H9 (cell line): Measurements from ENCODE around the gene MYO18B. TPM values are rescaled to one million over a fixed set of nuclear protein-coding genes. Genes with fewer than 3 reads are reported as not detected.

Experiments
- DNase-seq: peaks from one replicate; pipeline ENCODE4 v3.0.0-alpha.2; 2017
- H2AFZ ChIP-seq: one replicate; pipeline ENCODE4 v1.6.1; 2013; ENCODE audit warnings: mild to moderate bottlenecking, low read length, control low read depth, moderate library complexity
- H2AK5ac ChIP-seq: 2 replicates; pipeline ENCODE4 v1.6.1; 2013; ENCODE audit warnings: low read length, control low read depth, mixed read lengths; ENCODE audit not compliant: insufficient read length
- H2BK120ac ChIP-seq: one replicate; pipeline ENCODE4 v1.6.1; 2013; ENCODE audit warnings: low read depth, mild to moderate bottlenecking, low read length, control low read depth, inconsistent platforms; ENCODE audit not compliant: poor library complexity, severe bottlenecking
- H2BK12ac ChIP-seq: 2 replicates; pipeline ENCODE4 v1.6.1; 2013; ENCODE audit warnings: low read length, control low read depth, mixed read lengths, low read depth; ENCODE audit not compliant: insufficient read length
- H2BK15ac ChIP-seq: 2 replicates; pipeline ENCODE4 v1.6.1; 2013; ENCODE audit warnings: low read depth, low read length, control low read depth
- H2BK20ac ChIP-seq: one replicate; pipeline ENCODE4 v1.6.1; 2013; ENCODE audit warnings: low read depth, mild to moderate bottlenecking, low read length, control low read depth, inconsistent platforms; ENCODE audit not compliant: poor library complexity, severe bottlenecking
- H2BK5ac ChIP-seq: 2 replicates; pipeline ENCODE4 v1.6.1; 2013; ENCODE audit warnings: low read length, control low read depth, mixed read lengths; ENCODE audit not compliant: insufficient read length
- H3K14ac ChIP-seq: 2 replicates; pipeline ENCODE4 v1.6.1; 2013; ENCODE audit warnings: low read length, control low read depth; ENCODE audit not compliant: insufficient read depth
- H3K18ac ChIP-seq: 2 replicates; pipeline ENCODE4 v1.6.1; 2013; ENCODE audit warnings: low read depth, mild to moderate bottlenecking, mixed read lengths, low read length, control low read depth; ENCODE audit not compliant: insufficient read length
- H3K23ac ChIP-seq: 2 replicates; pipeline ENCODE4 v1.6.1; 2013; ENCODE audit warnings: low read length, control low read depth, mixed read lengths, low read depth; ENCODE audit not compliant: insufficient read length
- H3K23me2 ChIP-seq: 2 replicates; pipeline ENCODE4 v1.6.1; 2013; ENCODE audit warnings: low read depth, mild to moderate bottlenecking, mixed read lengths, low read length, control low read depth; ENCODE audit not compliant: insufficient read length, poor library complexity, severe bottlenecking
- H3K27ac ChIP-seq: 2 replicates; pipeline ENCODE4 v1.5.1; 2013; ENCODE audit warnings: low read length, control low read depth, mixed read lengths, low read depth; ENCODE audit not compliant: insufficient read length
- H3K27me3 ChIP-seq: 2 replicates; pipeline ENCODE4 v1.6.1; 2013; ENCODE audit warnings: low read length, control low read depth, inconsistent platforms; ENCODE audit not compliant: insufficient read depth
- H3K4ac ChIP-seq: 2 replicates; pipeline ENCODE4 v1.6.1; 2013; ENCODE audit warnings: low read depth, mild to moderate bottlenecking, control low read depth, inconsistent platforms, low read length, moderate library complexity
- H3K4me1 ChIP-seq: 2 replicates; pipeline ENCODE4 v1.6.1; 2013; ENCODE audit warnings: low read length, control low read depth, inconsistent platforms; ENCODE audit not compliant: insufficient read depth
- H3K4me2 ChIP-seq: 2 replicates; pipeline ENCODE4 v1.6.1; 2013; ENCODE audit warnings: low read length, control low read depth, mixed read lengths; ENCODE audit not compliant: insufficient read length, insufficient read depth
- H3K56ac ChIP-seq: 2 replicates; pipeline ENCODE4 v1.6.1; 2013; ENCODE audit warnings: low read depth, mild to moderate bottlenecking, mixed read lengths, low read length, control low read depth; ENCODE audit not compliant: insufficient read length
- H3K79me1 ChIP-seq: 2 replicates; pipeline ENCODE4 v1.6.1; 2013; ENCODE audit warnings: low read depth, mild to moderate bottlenecking, moderate library complexity, low read length, control low read depth, inconsistent platforms; ENCODE audit not compliant: insufficient read depth, poor library complexity, severe bottlenecking
- H3K79me2 ChIP-seq: 2 replicates; pipeline ENCODE4 v1.6.1; 2013; ENCODE audit warnings: low read length, control low read depth, inconsistent platforms; ENCODE audit not compliant: insufficient read depth
- H3K9ac ChIP-seq: 2 replicates; pipeline ENCODE4 v1.6.1; 2013; ENCODE audit warnings: low read length, control low read depth, mixed read lengths; ENCODE audit not compliant: insufficient read length; ENCODE audit errors: extremely low read depth
- H3K9me3 ChIP-seq: one replicate; pipeline ENCODE4 v1.6.1; 2013; ENCODE audit warnings: low read depth, low read length, inconsistent platforms; ENCODE audit not compliant: control insufficient read depth
- H3T11ph ChIP-seq: one replicate; pipeline ENCODE4 v1.6.1; 2013; ENCODE audit warnings: mild to moderate bottlenecking, low read length, control low read depth, inconsistent platforms
- H4K20me1 ChIP-seq: one replicate; pipeline ENCODE4 v1.6.1; 2013; ENCODE audit not compliant: control insufficient read depth, insufficient read length, insufficient read depth
- H4K5ac ChIP-seq: 2 replicates; pipeline ENCODE4 v1.6.1; 2013; ENCODE audit warnings: low read depth, mild to moderate bottlenecking, mixed read lengths, low read length, control low read depth; ENCODE audit not compliant: insufficient read length
- H4K8ac ChIP-seq: replicated peaks from 2 replicates; pipeline ENCODE4 v1.6.1; 2013; ENCODE audit warnings: low read length, control low read depth, mixed read lengths, low read depth; ENCODE audit not compliant: insufficient read length
- H4K91ac ChIP-seq: 2 replicates; pipeline ENCODE4 v1.6.1; 2013; ENCODE audit warnings: low read depth, mild to moderate bottlenecking, moderate library complexity, mixed read lengths, low read length, control low read depth; ENCODE audit not compliant: insufficient read length
- H3K27ac Mint-ChIP-seq, 3 experiments: 2 replicates in 2 of 3; 3 replicates in 1 of 3; pipeline ENCODE4 v1.8.0; 2020 to 2021; ENCODE audit warnings: mixed read lengths in 3 of 3, mild to moderate bottlenecking in 1 of 3, moderate library complexity in 1 of 3
- H3K27me3 Mint-ChIP-seq: 2 replicates; pipeline ENCODE4 v1.8.0; 2021; ENCODE audit warnings: low read depth, mild to moderate bottlenecking, moderate library complexity, mixed read lengths
- H3K36me3 Mint-ChIP-seq, 3 experiments: 2 replicates in 2 of 3; 3 replicates in 1 of 3; pipeline ENCODE4 v1.8.0; 2020 to 2021; ENCODE audit warnings: low read depth in 3 of 3, mixed read lengths in 3 of 3; ENCODE audit not compliant: insufficient read depth in 1 of 3
- H3K4me1 Mint-ChIP-seq, 2 experiments: 2 replicates each; pipeline ENCODE4 v1.8.0; 2020; ENCODE audit warnings: mixed read lengths in 2 of 2
- H3K4me3 Mint-ChIP-seq, 2 experiments: 2 replicates in 1 of 2; 3 replicates in 1 of 2; pipeline ENCODE4 v1.8.0; 2020 to 2021; ENCODE audit warnings: mild to moderate bottlenecking in 2 of 2, mixed read lengths in 2 of 2, moderate library complexity in 1 of 2
- H3K9me3 Mint-ChIP-seq, 2 experiments: 2 replicates in 1 of 2; 3 replicates in 1 of 2; pipeline ENCODE4 v1.8.0; 2020; ENCODE audit warnings: mild to moderate bottlenecking in 2 of 2, mixed read lengths in 2 of 2, moderate library complexity in 1 of 2
- CTCF ChIP-seq: fragments of 200-600 bp; sonication (generic); conservative IDR thresholded peaks from 3 replicates; pipeline ENCODE4 v1.8.0; 2021; ENCODE audit warnings: antibody characterized with exemption, mild to moderate bottlenecking
- WGBS: extraction: QIAGEN DNeasy Blood & Tissue Kit; methylation state at CpG from one replicate; pipeline ENCODE4 v1.1.7; 2013; ENCODE audit warnings: missing lambda C conversion rate, low lambda C conversion rate, mixed read lengths; ENCODE audit not compliant: insufficient read length; ENCODE audit errors: extremely low coverage; 5-methylcytosine and 5-hydroxymethylcytosine counted together
- total RNA-seq: library from RNA; stranded (reverse); gene quantifications from 2 replicates; pipeline ENCODE4 v1.2.1, GENCODE V29; 2021

Gene MYO18B
- total RNA-seq, 1 experiment from 2014 or later = 0.46 TPM

- H2BK20ac ChIP-seq = no peak overlapping the region
- no peak overlapping the region for H3K4ac ChIP-seq
- H4K20me1 ChIP-seq = no peaks in the 10 kb centered on the region
- WGBS = no CpG with 5 or more reads among the region's 1 CpG
- H3K4me2 ChIP-seq = no peak overlapping the region
- no peak overlapping the region for H4K5ac ChIP-seq
- H3K56ac ChIP-seq = no peak overlapping the region
- DNase-seq = no peak
- H3K27me3 Mint-ChIP-seq = peaks cover 47% of the 10 kb centered on the region
- H3K27ac Mint-ChIP-seq = no peak overlapping the region
- no peak overlapping the region for H2BK120ac ChIP-seq
- H4K91ac ChIP-seq = no peak overlapping the region
- H3K9ac ChIP-seq = no peak overlapping the region
- H2AK5ac ChIP-seq = no peak overlapping the region
- H3K79me1 ChIP-seq = no peaks in the 10 kb centered on the region
- no peaks in the 10 kb centered on the region for H3K4me1 ChIP-seq
- no peak overlapping the region for H4K8ac ChIP-seq
- H3K4me3 Mint-ChIP-seq = no peak overlapping the region
- H3K27ac ChIP-seq = no peak overlapping the region
- H3K4me1 Mint-ChIP-seq = peaks cover 0 to 4% of the 10 kb centered on the region in 2 experiments; a peak in 1 of 4 replicates
- no peak overlapping the region for H3K14ac ChIP-seq
- H3K27me3 ChIP-seq = no peaks in the 10 kb centered on the region
- no peak overlapping the region for H2AFZ ChIP-seq
- H2BK5ac ChIP-seq = no peak overlapping the region
- no peaks in the 10 kb centered on the region for H3K79me2 ChIP-seq
- no peak for TF ChIP-seq CTCF
- H2BK15ac ChIP-seq = no peak overlapping the region
- H3K23ac ChIP-seq = no peak overlapping the region
- H3K18ac ChIP-seq = no peak overlapping the region
- H3K23me2 ChIP-seq = no peaks in the 10 kb centered on the region
- H3T11ph ChIP-seq = no peak overlapping the region
- no peak overlapping the region for H2BK12ac ChIP-seq
- H3K36me3 Mint-ChIP-seq = no peaks in the 10 kb centered on the region
- H3K9me3 Mint-ChIP-seq = no peaks in the 10 kb centered on the region
- no peaks in the 10 kb centered on the region for H3K9me3 ChIP-seq
These were observed 72.7 kb downstream of the MYO18B start for GRCh38 chr22:25814685-25815084.
